ENCODE results near the gene PRM3. TPM values are rescaled to one million over a fixed set of nuclear protein-coding genes. Genes with fewer than 3 reads are reported as not detected.

The PRM3 gene
- total and polyA plus RNA-seq, 2 donors (not counting 1 experiment from before 2014, with no cell fraction given), result not detected

DNA sequence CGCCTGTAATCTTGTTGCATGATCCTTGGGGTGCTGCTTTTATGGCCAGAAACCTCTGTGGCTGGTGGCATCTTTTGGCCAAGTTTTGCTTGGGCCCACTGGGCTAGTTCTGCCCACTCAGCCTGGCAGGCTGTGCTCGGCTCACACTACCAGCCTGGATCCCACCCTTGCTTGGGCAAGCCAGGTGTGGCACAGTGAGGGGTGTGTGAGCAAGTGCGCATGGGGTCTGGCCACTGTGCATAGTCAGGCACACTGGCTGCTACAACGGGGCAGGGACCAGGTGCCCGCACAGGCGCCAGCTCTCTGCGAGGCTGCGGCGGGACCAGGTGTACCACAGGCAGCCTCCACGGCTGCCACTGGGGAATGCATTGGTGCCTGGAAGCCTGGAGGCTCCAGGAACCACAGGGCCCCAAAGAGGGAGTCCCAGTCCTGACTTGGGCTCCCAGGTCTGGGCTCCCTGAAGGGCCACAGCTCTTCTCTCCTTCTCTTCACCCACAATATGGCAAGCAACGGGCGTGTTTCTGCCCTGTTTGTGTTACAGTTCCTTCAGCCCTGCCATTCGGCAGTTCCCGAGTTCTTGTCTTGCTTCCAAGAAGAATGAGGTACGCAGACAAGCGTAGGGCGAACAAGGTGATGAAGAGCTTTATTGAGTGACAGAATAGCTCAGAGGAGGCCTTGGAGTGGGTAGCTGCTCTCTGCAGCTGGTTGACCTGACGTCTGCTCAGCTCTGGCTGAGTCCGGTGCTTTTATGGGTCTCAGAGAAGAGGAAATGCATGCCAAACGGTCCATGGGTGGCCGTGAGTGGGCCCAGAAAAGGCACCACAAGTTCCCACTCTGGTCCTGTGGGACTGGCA is 34.4 kb upstream of the PRM3 start:
- no peak overlapping the region for H2AFZ ChIP-seq (ENCODE audit: insufficient read depth, low read depth, low read length, poor library complexity, severe bottlenecking)
- no peaks in the 10 kb centered on the region for H4K20me1 ChIP-seq (ENCODE audit: control insufficient read depth, insufficient read depth, low read length, poor library complexity, severe bottlenecking)
- POLR2A ChIA-PET, result interaction anchor here (0.9 to 6.8 kb wide), 5 partner anchors 10 to 51 kb away, joined by 3 to 118 read pairs (median 89); partner anchors contain the start of gene SOCS1
- peaks cover 0 to 24% (median 7%) of the 10 kb centered on the region in 3 donors for H3K9me3 ChIP-seq (ENCODE audit: control extremely low read depth in 1 of 3, control insufficient read depth in 2 of 3, insufficient read depth in 1 of 3, low read length in 2 of 3)
- H3K4me2 ChIP-seq (replicated peaks; ENCODE audit: low read depth, low read length, poor library complexity, severe bottlenecking), result peak overlapping the region; percentile 73
- DNase-seq (no peak), ATAC-seq (ENCODE audit: low read depth) (no peak)
- H3K36me3 ChIP-seq (replicated peaks in 1 of 2; ENCODE audit: control extremely low read depth in 1 of 2, control insufficient read depth in 1 of 2, extremely low read depth in 1 of 2, insufficient read depth in 2 of 2, low read length in 1 of 2), result no peaks in the 10 kb centered on the region
- Mint-ChIP-seq H3K9me3 (ENCODE audit: insufficient read depth) (no peaks in the 10 kb centered on the region), H3K4me1 (peaks cover 68% of the 10 kb centered on the region), H3K27ac (peak overlapping the region; percentile 67), H3K4me3 (no peak overlapping the region), H3K27me3 (no peaks in the 10 kb centered on the region)
- H3K79me2 ChIP-seq (ENCODE audit: control insufficient read depth, insufficient read depth, low read length), result no peaks in the 10 kb centered on the region
- peaks cover 67 to 79% of the 10 kb centered on the region in 2 donors for H3K4me1 ChIP-seq (ENCODE audit: control insufficient read depth in 2 of 2, insufficient read depth in 2 of 2, low read length in 2 of 2)
- 84% methylated on average over 21 of the region's 21 CpGs for WGBS (ENCODE audit: insufficient coverage)
- H3K4me3 ChIP-seq (ENCODE audit: control extremely low read depth in 1 of 5, extremely low read depth in 1 of 5, insufficient read depth in 1 of 5, low read depth in 2 of 5, low read length in 4 of 5), result no peak overlapping the region
- H3K9ac ChIP-seq (ENCODE audit: low read length), result peak overlapping the region; percentile 25
- intact Hi-C loops (cut with micrococcal nuclease), result no loop called here
- CTCF ChIA-PET, result interaction anchor here (1.4 to 6.9 kb wide), 7 partner anchors 9 to 354 kb away, joined by 3 to 136 read pairs (median 31); partner anchors contain the start of gene SOCS1
- peak overlapping the region; percentile 46 to 96 for H3K27ac ChIP-seq (ENCODE audit: low read length in 2 of 2)
- TF ChIP-seq, protein P1, sequence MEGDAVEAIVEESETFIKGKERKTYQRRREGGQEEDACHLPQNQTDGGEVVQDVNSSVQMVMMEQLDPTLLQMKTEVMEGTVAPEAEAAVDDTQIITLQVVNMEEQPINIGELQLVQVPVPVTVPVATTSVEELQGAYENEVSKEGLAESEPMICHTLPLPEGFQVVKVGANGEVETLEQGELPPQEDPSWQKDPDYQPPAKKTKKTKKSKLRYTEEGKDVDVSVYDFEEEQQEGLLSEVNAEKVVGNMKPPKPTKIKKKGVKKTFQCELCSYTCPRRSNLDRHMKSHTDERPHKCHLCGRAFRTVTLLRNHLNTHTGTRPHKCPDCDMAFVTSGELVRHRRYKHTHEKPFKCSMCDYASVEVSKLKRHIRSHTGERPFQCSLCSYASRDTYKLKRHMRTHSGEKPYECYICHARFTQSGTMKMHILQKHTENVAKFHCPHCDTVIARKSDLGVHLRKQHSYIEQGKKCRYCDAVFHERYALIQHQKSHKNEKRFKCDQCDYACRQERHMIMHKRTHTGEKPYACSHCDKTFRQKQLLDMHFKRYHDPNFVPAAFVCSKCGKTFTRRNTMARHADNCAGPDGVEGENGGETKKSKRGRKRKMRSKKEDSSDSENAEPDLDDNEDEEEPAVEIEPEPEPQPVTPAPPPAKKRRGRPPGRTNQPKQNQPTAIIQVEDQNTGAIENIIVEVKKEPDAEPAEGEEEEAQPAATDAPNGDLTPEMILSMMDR (IDR thresholded peaks at IDR 0.05), result no peak
- no peak for TF ChIP-seq EZH2 (IDR thresholded peaks at IDR 0.05; ENCODE audit: borderline replicate concordance, insufficient read depth, low read depth, low read length, poor library complexity, severe bottlenecking)
- H3K27me3 ChIP-seq (replicated peaks in 1 of 4; ENCODE audit: control extremely low read depth in 1 of 4, control insufficient read depth in 3 of 4, insufficient read depth in 4 of 4, low read length in 3 of 4), result no peaks in the 10 kb centered on the region

Measured in B cell (primary cell).